GM12878 (cell line): Measurements from ENCODE around the gene ONECUT2. TPM values are rescaled to one million over a fixed set of nuclear protein-coding genes. Genes with fewer than 3 reads are reported as not detected.
"Not testable (repeated sequence)": the region's sequence is repeated elsewhere in the genome, so short reads cannot be mapped to it uniquely, and the experiment has no call there.

Experiments
- ATAC-seq: fragments of 200-7000 bp; cut with Tn5 transposase; 3 replicates; pipeline ENCODE4 v1.9.1; 2020; ENCODE audit warnings: mild to moderate bottlenecking, moderate library complexity
- BruUV-seq: library from RNA; stranded (reverse); fragments of 400-500 nt; replicated peaks from 2 replicates; lab custom pipeline; 2021; lab: Mats Ljungman, UMichigan
- CTCF ChIA-PET: fragments of 300-600 bp; sonication (Branson Sonifier 250); formaldehyde crosslinking; extraction: SDS; loops from one replicate; lab custom pipeline; 2021; ENCODE audit warnings: inconsistent platforms; lab: Yijun Ruan, JAX
- POLR2A ChIA-PET: fragments of 350-600 bp; formaldehyde crosslinking; extraction: SDS; loops from one replicate; lab custom pipeline; 2021; ENCODE audit warnings: inconsistent platforms; lab: Charles Lee
- RAD21 ChIA-PET: fragments of 300-600 bp; sonication (Branson Sonifier 250); formaldehyde crosslinking; loops from one replicate; lab custom pipeline; 2023; ENCODE audit warnings: antibody characterized with exemption; ENCODE audit not compliant: unreplicated experiment; lab: Charles Lee
- SMC1A ChIA-PET: fragments of 300-600 bp; sonication (Branson Sonifier 250); formaldehyde crosslinking; loops from one replicate; lab custom pipeline; 2023; ENCODE audit not compliant: unreplicated experiment, uncharacterized antibody; lab: Charles Lee
- DNase-seq: peaks from one replicate; pipeline ENCODE4 v3.0.0-alpha.2; 2011; ENCODE audit warnings: low read depth, low spot score
- FAIRE-seq: peaks from 3 replicates; lab custom pipeline; 2011; peaks lifted over from hg19 to GRCh38; lab: Jason Lieb, UNC
- H2AFZ ChIP-seq: 2 replicates; pipeline ENCODE4 v1.6.0; 2011; ENCODE audit warnings: low read depth, low read length, control low read depth; ENCODE audit not compliant: control insufficient read depth
- H3K27ac ChIP-seq: 2 replicates; pipeline ENCODE4 v1.5.1; 2011; ENCODE audit warnings: control low read depth; ENCODE audit not compliant: control insufficient read depth, insufficient read depth
- H3K27me3 ChIP-seq, 2 experiments: replicated peaks in 1 of 2; 2 replicates each; pipeline versions ENCODE4 v1.6.0 to v1.6.1; 2011; ENCODE audit warnings: low read length in 1 of 2; ENCODE audit not compliant: control insufficient read depth in 2 of 2, insufficient read depth in 2 of 2
- H3K36me3 ChIP-seq, 2 experiments: 2 replicates each; pipeline ENCODE4 v1.5.1; 2011; ENCODE audit warnings: low read length in 1 of 2; ENCODE audit not compliant: control insufficient read depth in 2 of 2, insufficient read depth in 2 of 2
- H3K4me1 ChIP-seq: 2 replicates; pipeline ENCODE4 v1.6.1; 2011; ENCODE audit warnings: mild to moderate bottlenecking, low read length, moderate library complexity, mixed read lengths; ENCODE audit not compliant: control insufficient read depth, insufficient read depth
- H3K4me2 ChIP-seq: 2 replicates; pipeline ENCODE4 v1.6.0; 2011; ENCODE audit warnings: control low read depth; ENCODE audit not compliant: control insufficient read depth, insufficient read depth
- H3K4me3 ChIP-seq: fragments of 200-600 bp; sonication (generic); 2 replicates; pipeline ENCODE4 v1.5.1; 2016
- H3K79me2 ChIP-seq: 2 replicates; pipeline ENCODE4 v1.6.0; 2011; ENCODE audit warnings: low read length; ENCODE audit not compliant: control insufficient read depth, insufficient read depth
- H3K9ac ChIP-seq: 2 replicates; pipeline ENCODE4 v1.8.0; 2011; ENCODE audit warnings: low read length, control low read depth, mixed read lengths; ENCODE audit not compliant: control insufficient read depth, insufficient read depth
- H3K9me3 ChIP-seq: replicated peaks from 3 replicates; pipeline ENCODE4 v1.5.1; 2011; ENCODE audit warnings: mild to moderate bottlenecking, low read length; ENCODE audit not compliant: control insufficient read depth, insufficient read depth
- H4K20me1 ChIP-seq: 2 replicates; pipeline ENCODE4 v1.6.0; 2011; ENCODE audit not compliant: control insufficient read depth, insufficient read depth
- WGBS: methylation state at CpG from one replicate; pipeline ENCODE4 v1.1.6; 2016; ENCODE audit warnings: low lambda C conversion rate; ENCODE audit not compliant: insufficient replicate concordance, insufficient coverage; ENCODE audit errors: missing lambda C conversion rate; 5-methylcytosine and 5-hydroxymethylcytosine counted together
- in situ Hi-C: fragments of 300-500 bp; cut with MboI; formaldehyde crosslinking; loops from 9 replicates; pipeline ENCODE4 v1.14.3; 2018; ENCODE audit warnings: mixed read lengths
- intact Hi-C: fragments of 100-400 bp; cut with micrococcal nuclease; formaldehyde crosslinking; loops from one replicate; pipeline ENCODE4 v1.14.2; 2022; ENCODE audit not compliant: unreplicated experiment
- polyA plus RNA-seq, 11 experiments: library from polyadenylated mRNA; depleted of rRNA in 4 of 11; unstranded in 6 of 11; stranded (reverse) in 5 of 11; fragments of >200 nt; fragmentation: Nextera tagmentation in 4 of 11; fragmentation: Illumina TruSeq in 1 of 11; extraction: Ambion mirVana in 4 of 11; extraction: Trizol in 1 of 11; gene quantifications; 1 replicate in 1 of 11; 2 replicates in 10 of 11; pipeline versions ENCODE4 v1.2.1 to v1.2.3, GENCODE V29; 2011 to 2016; ENCODE audit warnings: inconsistent platforms in 2 of 11, missing spikeins in 2 of 11, low read depth in 1 of 11
- total RNA-seq, 4 experiments: library from RNA; depleted of rRNA in 3 of 4; stranded (reverse); fragments of >200 nt in 3 of 4; fragmentation: Illumina TruSeq in 1 of 4; extraction: Trizol in 1 of 4; gene quantifications; 2 replicates each; pipeline versions ENCODE4 v1.2.1 to v1.2.3, GENCODE V29; 2013 to 2021

The ONECUT2 gene
- total and polyA plus RNA-seq, 10 of the 15 experiments (the other 5 are each of a cell fraction or from before 2014, with no cell fraction given): 0.01 to 0.03 TPM; not detected in 8

- H3K27ac ChIP-seq, H4K20me1 ChIP-seq, H3K9me3 ChIP-seq, H3K4me3 ChIP-seq, H3K4me2 ChIP-seq, DNase-seq, H3K27me3 ChIP-seq, H3K36me3 ChIP-seq, FAIRE-seq, SMC1A ChIA-PET, in situ Hi-C loops, POLR2A ChIA-PET, H3K79me2 ChIP-seq, ATAC-seq, H2AFZ ChIP-seq, H3K9ac ChIP-seq, RAD21 ChIA-PET, H3K4me1 ChIP-seq, intact Hi-C loops, BruUV-seq, CTCF ChIA-PET: not testable (repeated sequence)
- 57% methylated on average over 1 of the region's 1 CpG for WGBS
These were observed 40.4 kb upstream of the ONECUT2 start for GRCh38 chr18:57394749-57395148.

GRCh38 chr18:57396831-57397230, 38.3 kb upstream of the ONECUT2 start:
- H3K79me2 ChIP-seq, H2AFZ ChIP-seq, H3K4me3 ChIP-seq, FAIRE-seq, CTCF ChIA-PET, H3K9ac ChIP-seq, in situ Hi-C loops, ATAC-seq, H3K4me1 ChIP-seq, H3K36me3 ChIP-seq, BruUV-seq, H3K27me3 ChIP-seq, H3K9me3 ChIP-seq, intact Hi-C loops, H3K4me2 ChIP-seq, H4K20me1 ChIP-seq, H3K27ac ChIP-seq, RAD21 ChIA-PET, SMC1A ChIA-PET, DNase-seq: not testable (repeated sequence)
- POLR2A ChIA-PET: interaction anchor here (0.6 kb wide), 1 partner anchor 759 kb away, joined by 8 read pairs; no protein-coding TSS in a partner anchor
- WGBS: 88% methylated on average over 7 of the region's 7 CpGs
